ENCODE results near the gene GP5. TPM values are rescaled to one million over a fixed set of nuclear protein-coding genes. Genes with fewer than 3 reads are reported as not detected.

GP5 gene
- total RNA-seq, 1 experiment from 2014 or later = 0.15 TPM

DNA sequence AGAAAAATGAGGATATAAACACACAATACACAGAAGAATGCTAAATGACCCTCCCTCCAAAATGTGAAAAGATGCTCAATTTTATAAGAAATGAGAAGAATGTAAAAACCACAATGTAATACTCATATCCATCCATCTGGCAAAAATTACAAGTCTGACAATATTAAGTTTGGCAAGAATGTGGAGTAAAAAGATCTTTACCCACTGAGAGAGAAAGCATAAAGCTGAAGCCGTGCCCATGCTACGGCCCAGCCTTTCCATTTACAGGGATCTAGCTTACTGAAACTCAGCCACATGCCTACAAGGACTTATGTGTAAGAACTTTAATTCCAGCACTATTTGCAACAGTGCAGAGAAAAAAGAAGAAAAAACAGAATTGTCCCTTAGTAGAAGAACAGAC is 44.8 kb upstream of the GP5 start:
- RAD21 ChIA-PET (ENCODE audit: low non-redundant PET in 1 of 2, low total read pairs in 2 of 2, uncharacterized antibody in 2 of 2, unreplicated experiment in 2 of 2) = no interaction called here

DNA sequence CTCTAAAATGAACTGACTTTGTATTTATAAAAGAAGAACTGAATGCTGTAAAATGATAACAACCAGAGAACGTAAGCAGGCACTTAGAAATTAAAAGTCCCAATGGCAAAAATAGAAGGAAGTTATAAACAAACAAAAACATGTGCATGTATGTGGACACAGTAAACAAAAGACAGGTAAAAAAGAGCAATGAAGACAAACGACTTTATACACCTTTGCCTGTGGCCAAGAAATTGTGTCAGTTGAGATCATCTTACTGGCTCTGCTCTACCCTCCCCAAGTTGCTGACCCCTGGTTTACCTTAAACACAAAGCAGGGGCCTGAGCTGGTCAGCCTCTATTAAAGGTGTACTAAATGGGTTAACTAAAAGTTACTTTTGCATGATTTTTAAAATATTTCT is 41.7 kb upstream of the GP5 start:
- DNase-seq (ENCODE audit: low read depth, low spot score) (no peak), ATAC-seq (no peak)
- H3K9me3 ChIP-seq (ENCODE audit: control insufficient read depth in 1 of 2, insufficient read depth in 1 of 2, low read depth in 1 of 2, low read length in 2 of 2) = no peaks in the 10 kb centered on the region
- peaks cover 17% of the 10 kb centered on the region for H3K79me2 ChIP-seq (ENCODE audit: insufficient read depth, low read length)
- no TSS peak for BruUV-seq (replicated peaks)
- no peaks in the 10 kb centered on the region for H3K27me3 ChIP-seq (ENCODE audit: insufficient read depth, low read length)
- no peak overlapping the region for H2AFZ ChIP-seq (ENCODE audit: low read depth, low read length, poor library complexity, severe bottlenecking)
- POLR2A ChIA-PET = no interaction called here
- peaks cover 5% of the 10 kb centered on the region; the same call in 1 of the 2 replicates for H4K20me1 ChIP-seq (ENCODE audit: insufficient read depth)
- RAD21 ChIA-PET (ENCODE audit: low non-redundant PET in 1 of 2, low total read pairs in 2 of 2, uncharacterized antibody in 2 of 2, unreplicated experiment in 2 of 2) = no interaction called here
- no peak overlapping the region for H3K27ac ChIP-seq (ENCODE audit: low read depth, low read length)
- peaks cover 34 to 57% of the 10 kb centered on the region in 2 experiments; a peak in 3 of 4 replicates for H3K36me3 ChIP-seq (ENCODE audit: control insufficient read depth in 1 of 2, insufficient read depth in 2 of 2, low read length in 2 of 2)
- no peak for TF ChIP-seq POLR2AphosphoS5 (IDR thresholded peaks at IDR 0.05; ENCODE audit: low read depth, low read length)
- no peak for TF ChIP-seq ZNF274 (IDR thresholded peaks at IDR 0.05; ENCODE audit: low read depth, low read length)
- no peak for TF ChIP-seq ELF1 (IDR thresholded peaks at IDR 0.05; ENCODE audit: borderline replicate concordance, low read depth)
- no peak for TF ChIP-seq ZFX (IDR thresholded peaks at IDR 0.05)
- TF ChIP-seq TCF7L2 (IDR thresholded peaks at IDR 0.05; ENCODE audit: borderline replicate concordance, extremely low read depth, insufficient read depth, insufficient read length) = no peak
- TF ChIP-seq CBX3 (IDR thresholded peaks at IDR 0.05; ENCODE audit: low read depth) = no peak
- no peak for TF ChIP-seq EGR1 (IDR thresholded peaks at IDR 0.05; ENCODE audit: low read depth)
- no peak for TF ChIP-seq YY1 (IDR thresholded peaks at IDR 0.05; ENCODE audit: extremely low read depth, insufficient replicate concordance, low read depth, low read length)
- TF ChIP-seq CEBPB (IDR thresholded peaks at IDR 0.05; ENCODE audit: low read depth) = no peak
- TF ChIP-seq EZH2 (IDR thresholded peaks at IDR 0.05) = no peak
- TF ChIP-seq SRF (IDR thresholded peaks at IDR 0.05; ENCODE audit: low read depth) = no peak
- no peak for TF ChIP-seq SIN3A (IDR thresholded peaks at IDR 0.05; ENCODE audit: low read depth)
- TF ChIP-seq POLR2A (IDR thresholded peaks at IDR 0.05; ENCODE audit: borderline replicate concordance, extremely low read depth, insufficient read depth, insufficient read length) = no peak
- no peaks in the 10 kb centered on the region for H3K4me1 ChIP-seq (ENCODE audit: control insufficient read depth in 1 of 2, insufficient read depth in 2 of 2, low read length in 2 of 2)
- H3K4me3 ChIP-seq (replicated peaks in 1 of 2; ENCODE audit: low read depth in 1 of 2, low read length in 2 of 2) = no peak overlapping the region
- intact Hi-C loops (cut with micrococcal nuclease) = no loop called here
- CTCF ChIA-PET = no interaction called here
- H3K4me2 ChIP-seq (ENCODE audit: low read length) = no peak overlapping the region
- H3K9me2 ChIP-seq (ENCODE audit: insufficient read depth) = no peaks in the 10 kb centered on the region
- H3K9ac ChIP-seq (ENCODE audit: low read length) = no peak overlapping the region

More for the DNA sequence above, 44.8 kb upstream of the GP5 start:
- Histone ChIP-seq H4K20me1 (ENCODE audit: insufficient read depth) (peaks cover 5% of the 10 kb centered on the region; the same call in 1 of the 2 replicates), H3K27me3 (ENCODE audit: insufficient read depth, low read length) (no peaks in the 10 kb centered on the region), H3K4me2 (ENCODE audit: low read length) (no peak overlapping the region), H3K27ac (ENCODE audit: low read depth, low read length) (no peak overlapping the region), H2AFZ (ENCODE audit: low read depth, low read length, poor library complexity, severe bottlenecking) (no peak overlapping the region), H3K4me1 (ENCODE audit: control insufficient read depth in 1 of 2, insufficient read depth in 2 of 2, low read length in 2 of 2) (no peaks in the 10 kb centered on the region), H3K4me3 (replicated peaks in 1 of 2; ENCODE audit: low read depth in 1 of 2, low read length in 2 of 2) (no peak overlapping the region), H3K79me2 (ENCODE audit: insufficient read depth, low read length) (peaks cover 17% of the 10 kb centered on the region), H3K9me3 (ENCODE audit: control insufficient read depth in 1 of 2, insufficient read depth in 1 of 2, low read depth in 1 of 2, low read length in 2 of 2) (no peaks in the 10 kb centered on the region), H3K9me2 (ENCODE audit: insufficient read depth) (no peaks in the 10 kb centered on the region), H3K36me3 (ENCODE audit: control insufficient read depth in 1 of 2, insufficient read depth in 2 of 2, low read length in 2 of 2) (peaks cover 16 to 47% of the 10 kb centered on the region in 2 experiments; a peak in 2 of 4 replicates), H3K9ac (ENCODE audit: low read length) (no peak overlapping the region)
- ChIA-PET POLR2A (no interaction called here), CTCF (no interaction called here)
- DNase-seq (ENCODE audit: low read depth, low spot score) (no peak), ATAC-seq (no peak)
- no TSS peak for BruUV-seq (replicated peaks)
- intact Hi-C loops (cut with micrococcal nuclease) = no loop called here
- TF ChIP-seq, protein P1, sequence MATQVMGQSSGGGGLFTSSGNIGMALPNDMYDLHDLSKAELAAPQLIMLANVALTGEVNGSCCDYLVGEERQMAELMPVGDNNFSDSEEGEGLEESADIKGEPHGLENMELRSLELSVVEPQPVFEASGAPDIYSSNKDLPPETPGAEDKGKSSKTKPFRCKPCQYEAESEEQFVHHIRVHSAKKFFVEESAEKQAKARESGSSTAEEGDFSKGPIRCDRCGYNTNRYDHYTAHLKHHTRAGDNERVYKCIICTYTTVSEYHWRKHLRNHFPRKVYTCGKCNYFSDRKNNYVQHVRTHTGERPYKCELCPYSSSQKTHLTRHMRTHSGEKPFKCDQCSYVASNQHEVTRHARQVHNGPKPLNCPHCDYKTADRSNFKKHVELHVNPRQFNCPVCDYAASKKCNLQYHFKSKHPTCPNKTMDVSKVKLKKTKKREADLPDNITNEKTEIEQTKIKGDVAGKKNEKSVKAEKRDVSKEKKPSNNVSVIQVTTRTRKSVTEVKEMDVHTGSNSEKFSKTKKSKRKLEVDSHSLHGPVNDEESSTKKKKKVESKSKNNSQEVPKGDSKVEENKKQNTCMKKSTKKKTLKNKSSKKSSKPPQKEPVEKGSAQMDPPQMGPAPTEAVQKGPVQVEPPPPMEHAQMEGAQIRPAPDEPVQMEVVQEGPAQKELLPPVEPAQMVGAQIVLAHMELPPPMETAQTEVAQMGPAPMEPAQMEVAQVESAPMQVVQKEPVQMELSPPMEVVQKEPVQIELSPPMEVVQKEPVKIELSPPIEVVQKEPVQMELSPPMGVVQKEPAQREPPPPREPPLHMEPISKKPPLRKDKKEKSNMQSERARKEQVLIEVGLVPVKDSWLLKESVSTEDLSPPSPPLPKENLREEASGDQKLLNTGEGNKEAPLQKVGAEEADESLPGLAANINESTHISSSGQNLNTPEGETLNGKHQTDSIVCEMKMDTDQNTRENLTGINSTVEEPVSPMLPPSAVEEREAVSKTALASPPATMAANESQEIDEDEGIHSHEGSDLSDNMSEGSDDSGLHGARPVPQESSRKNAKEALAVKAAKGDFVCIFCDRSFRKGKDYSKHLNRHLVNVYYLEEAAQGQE (IDR thresholded peaks at IDR 0.05; ENCODE audit: low read depth) = no peak
- TF ChIP-seq ZFX (IDR thresholded peaks at IDR 0.05) (no peak), ZNF274 (IDR thresholded peaks at IDR 0.05; ENCODE audit: low read depth, low read length) (no peak), SRF (IDR thresholded peaks at IDR 0.05; ENCODE audit: low read depth) (no peak), EZH2phosphoT487 (IDR thresholded peaks at IDR 0.05; ENCODE audit: borderline replicate concordance) (no peak), EGR1 (IDR thresholded peaks at IDR 0.05; ENCODE audit: low read depth) (no peak), FOSL1 (IDR thresholded peaks at IDR 0.05; ENCODE audit: low read depth) (no peak)
